OCI-LY1 (cell line): Measurements from ENCODE around the gene MAN1A1.
A peak's percentile ranks its signal among the peaks of the same experiment; 100 is the strongest.

Experiments
- CTCF ChIP-seq: fragments of 200-600 bp; sonication (generic), shearing (Covaris generic); IDR thresholded peaks from 2 replicates; pipeline ENCODE4 v1.5.1; 2017; ENCODE audit warnings: mild to moderate bottlenecking, antibody characterized with exemption, low read length, moderate library complexity, mixed read lengths
- EZH2 ChIP-seq: fragments of 200-600 bp; sonication (generic), shearing (Covaris generic); IDR thresholded peaks from 2 replicates; pipeline ENCODE4 v1.8.0; 2017; ENCODE audit warnings: borderline replicate concordance, mixed run types, mild to moderate bottlenecking, antibody characterized with exemption, low read length, moderate library complexity, mixed read lengths

GRCh38 chr6:119350952-119351372, 1.4 kb upstream of the MAN1A1 start:
- TF ChIP-seq CTCF: peak; percentile 57
- no peak for TF ChIP-seq EZH2
